Smooth muscle cell (in vitro differentiated cells): ENCODE data around the gene LRFN3. TPM values are rescaled to one million over a fixed set of nuclear protein-coding genes. Genes with fewer than 3 reads are reported as not detected.
"Not testable (repeated sequence)": the region's sequence is repeated elsewhere in the genome, so short reads cannot be mapped to it uniquely, and the experiment has no call there.

Experiments
- DNase-seq: peaks from one replicate; lab custom pipeline; 2025; ENCODE audit not compliant: unreplicated experiment; lab: John Stamatoyannopoulos, UW
- H2AFZ ChIP-seq: fragments of 200-600 bp; sonication (generic); 2 replicates; pipeline ENCODE4 v1.6.0; 2016; ENCODE audit warnings: antibody characterized with exemption, low read depth, mild to moderate bottlenecking
- H3F3A ChIP-seq: fragments of 200-600 bp; sonication (generic); 2 replicates; pipeline ENCODE4 v1.6.0; 2017; ENCODE audit warnings: antibody characterized with exemption, low read depth
- H3K27ac ChIP-seq: fragments of 200-600 bp; sonication (generic); 2 replicates; pipeline ENCODE4 v1.5.1; 2016; ENCODE audit warnings: low read depth, mild to moderate bottlenecking
- H3K27me3 ChIP-seq: fragments of 200-600 bp; sonication (generic); 2 replicates; pipeline ENCODE4 v1.6.1; 2016; ENCODE audit warnings: low read depth, mild to moderate bottlenecking
- H3K36me3 ChIP-seq: fragments of 200-600 bp; sonication (generic); 2 replicates; pipeline ENCODE4 v1.5.1; 2016; ENCODE audit warnings: low read depth
- H3K4me1 ChIP-seq: fragments of 200-600 bp; sonication (generic); 2 replicates; pipeline ENCODE4 v1.5.1; 2016; ENCODE audit warnings: low read depth
- H3K4me2 ChIP-seq: fragments of 200-600 bp; sonication (generic); 2 replicates; pipeline ENCODE4 v1.6.0; 2016; ENCODE audit warnings: mild to moderate bottlenecking
- H3K4me3 ChIP-seq: fragments of 200-600 bp; sonication (generic); 2 replicates; pipeline ENCODE4 v1.5.1; 2016; ENCODE audit warnings: mild to moderate bottlenecking
- H3K79me2 ChIP-seq: fragments of 200-600 bp; sonication (generic); 2 replicates; pipeline ENCODE4 v1.6.0; 2016; ENCODE audit warnings: low read depth, mild to moderate bottlenecking
- H3K9ac ChIP-seq: fragments of 200-600 bp; sonication (generic); 2 replicates; pipeline ENCODE4 v1.6.0; 2016; ENCODE audit warnings: low read depth
- H3K9me3 ChIP-seq: fragments of 200-600 bp; sonication (generic); replicated peaks from 2 replicates; pipeline ENCODE4 v1.5.1; 2016; ENCODE audit warnings: low read depth
- H4K20me1 ChIP-seq: fragments of 200-600 bp; sonication (generic); 2 replicates; pipeline ENCODE4 v1.6.0; 2016; ENCODE audit warnings: low read depth
- CTCF ChIP-seq: fragments of 200-600 bp; sonication (generic); IDR thresholded peaks from 2 replicates; pipeline ENCODE4 v1.5.1; 2017; ENCODE audit warnings: borderline replicate concordance, mild to moderate bottlenecking, antibody characterized with exemption; ENCODE audit not compliant: insufficient read depth, poor library complexity, severe bottlenecking
- WGBS: methylation state at CpG from one replicate; pipeline ENCODE4 v1.1.7; 2016; ENCODE audit warnings: low lambda C conversion rate; 5-methylcytosine and 5-hydroxymethylcytosine counted together
- polyA plus RNA-seq: library from polyadenylated mRNA; unstranded; fragments of >200 nt; fragmentation: Nextera tagmentation; extraction: Ambion mirVana; gene quantifications from 2 replicates; pipeline ENCODE4 v1.2.1, GENCODE V29; 2016
- total RNA-seq: library from RNA; depleted of rRNA; stranded (reverse); fragments of >200 nt; gene quantifications from 2 replicates; pipeline ENCODE4 v1.2.3, GENCODE V29; 2014

The LRFN3 gene
- total and polyA plus RNA-seq, 2 experiments from 2014 or later, result 6.2 to 15.5 TPM

- no peaks in the 10 kb centered on the region for H3K79me2 ChIP-seq
- no peak overlapping the region for H2AFZ ChIP-seq
- DNase-seq, result no peak
- H3K27me3 ChIP-seq, result no peaks in the 10 kb centered on the region
- no peak for TF ChIP-seq CTCF
- H3F3A ChIP-seq, result peaks cover 9% of the 10 kb centered on the region
- H3K9ac ChIP-seq, result no peak overlapping the region
- H3K36me3 ChIP-seq, result no peaks in the 10 kb centered on the region
- H3K4me1 ChIP-seq, result no peaks in the 10 kb centered on the region
- no peaks in the 10 kb centered on the region for H4K20me1 ChIP-seq
- no peak overlapping the region for H3K4me2 ChIP-seq
- WGBS, result 84% methylated on average over 10 of the region's 10 CpGs
- no peak overlapping the region for H3K4me3 ChIP-seq
- no peaks in the 10 kb centered on the region for H3K9me3 ChIP-seq
- no peak overlapping the region for H3K27ac ChIP-seq
These were observed 27.0 kb upstream of the LRFN3 start for GRCh38 chr19:35908973-35909683.

GRCh38 chr19:35909684-35910035, 26.5 kb upstream of the LRFN3 start:
- no peaks in the 10 kb centered on the region for H3K4me1 ChIP-seq
- no peak overlapping the region for H2AFZ ChIP-seq
- no peak for TF ChIP-seq CTCF
- H3K4me2 ChIP-seq, result no peak overlapping the region
- H3K79me2 ChIP-seq, result no peaks in the 10 kb centered on the region
- no peaks in the 10 kb centered on the region for H3K36me3 ChIP-seq
- 86% methylated on average over 6 of the region's 6 CpGs for WGBS
- H3K27ac ChIP-seq, result no peak overlapping the region
- H3K4me3 ChIP-seq, result no peak overlapping the region
- peaks cover 6% of the 10 kb centered on the region for H3F3A ChIP-seq
- H3K9me3 ChIP-seq, result no peaks in the 10 kb centered on the region
- H4K20me1 ChIP-seq, result no peaks in the 10 kb centered on the region
- no peak overlapping the region for H3K9ac ChIP-seq
- no peak for DNase-seq
- no peaks in the 10 kb centered on the region for H3K27me3 ChIP-seq

- not testable (repeated sequence) for DNase-seq
These were observed 25.8 kb upstream of the LRFN3 start for GRCh38 chr19:35910355-35910754.

GRCh38 chr19:35911173-35911572, 25.0 kb upstream of the LRFN3 start:
- no peaks in the 10 kb centered on the region for H3K9me3 ChIP-seq
- H3K4me3 ChIP-seq, result no peak overlapping the region
- H3K36me3 ChIP-seq, result no peaks in the 10 kb centered on the region
- H3K27ac ChIP-seq, result no peak overlapping the region
- no peak overlapping the region for H3K9ac ChIP-seq
- no peak overlapping the region for H2AFZ ChIP-seq
- 57% methylated on average over 3 of the region's 3 CpGs for WGBS
- TF ChIP-seq CTCF, result no peak
- H3K27me3 ChIP-seq, result no peaks in the 10 kb centered on the region
- no peaks in the 10 kb centered on the region for H3F3A ChIP-seq
- no peak overlapping the region for H3K4me2 ChIP-seq
- no peaks in the 10 kb centered on the region for H3K79me2 ChIP-seq
- DNase-seq, result no peak
- no peaks in the 10 kb centered on the region for H3K4me1 ChIP-seq
- no peaks in the 10 kb centered on the region for H4K20me1 ChIP-seq

More at GRCh38 chr19:35910355-35910754, 25.8 kb upstream of the LRFN3 start:
- H3K9me3 ChIP-seq, H2AFZ ChIP-seq, H3K9ac ChIP-seq, H3K4me1 ChIP-seq, H3K4me3 ChIP-seq, H3K27me3 ChIP-seq, H3K36me3 ChIP-seq, H3F3A ChIP-seq, H4K20me1 ChIP-seq, H3K27ac ChIP-seq, H3K79me2 ChIP-seq, H3K4me2 ChIP-seq: not testable (repeated sequence)
- 94% methylated on average over 14 of the region's 14 CpGs for WGBS
